Karpas-422 (cell line): ENCODE data around the gene TCFL5. TPM values are rescaled to one million over a fixed set of nuclear protein-coding genes. Genes with fewer than 3 reads are reported as not detected.
"Not testable (repeated sequence)": the region's sequence is repeated elsewhere in the genome, so short reads cannot be mapped to it uniquely, and the experiment has no call there.

Experiments
- DNase-seq: peaks from one replicate; pipeline ENCODE4 v3.0.0-alpha.2; 2015
- H2AFZ ChIP-seq: fragments of 200-600 bp; sonication (generic); 2 replicates; pipeline ENCODE4 v1.6.1; 2014; ENCODE audit warnings: antibody characterized with exemption, low read length, mixed read lengths
- H3K27ac ChIP-seq: fragments of 200-600 bp; sonication (generic); 2 replicates; pipeline ENCODE4 v1.5.1; 2014; ENCODE audit warnings: mild to moderate bottlenecking, low read length, moderate library complexity
- H3K27me3 ChIP-seq: fragments of 200-600 bp; sonication (generic); 2 replicates; pipeline ENCODE4 v1.6.1; 2014; ENCODE audit warnings: low read length, mixed read lengths
- H3K36me3 ChIP-seq: fragments of 200-600 bp; sonication (generic); 2 replicates; pipeline ENCODE4 v1.6.1; 2014; ENCODE audit warnings: low read length, mixed read lengths; ENCODE audit not compliant: insufficient read depth
- H3K4me1 ChIP-seq: fragments of 200-600 bp; sonication (generic); 2 replicates; pipeline ENCODE4 v1.6.1; 2014; ENCODE audit warnings: mild to moderate bottlenecking, low read length, mixed read lengths
- H3K4me2 ChIP-seq: fragments of 200-600 bp; sonication (generic); 2 replicates; pipeline ENCODE4 v1.6.1; 2014; ENCODE audit warnings: low read length, low read depth, mild to moderate bottlenecking; ENCODE audit not compliant: poor library complexity, severe bottlenecking
- H3K4me3 ChIP-seq: fragments of 200-600 bp; sonication (generic); 2 replicates; pipeline ENCODE4 v1.5.1; 2014; ENCODE audit warnings: mild to moderate bottlenecking, antibody characterized with exemption, low read length, mixed read lengths
- H3K79me2 ChIP-seq: fragments of 200-600 bp; sonication (generic); 2 replicates; pipeline ENCODE4 v1.6.1; 2014; ENCODE audit warnings: mild to moderate bottlenecking, low read length, mixed read lengths
- H3K9ac ChIP-seq: fragments of 200-600 bp; sonication (generic); 2 replicates; pipeline ENCODE4 v1.6.0; 2014; ENCODE audit warnings: low read length
- H3K9me2 ChIP-seq: fragments of 200-600 bp; sonication (generic), shearing (Covaris generic); replicated peaks from 2 replicates; pipeline ENCODE4 v1.6.0; 2014; ENCODE audit warnings: mild to moderate bottlenecking, low read length, moderate library complexity; ENCODE audit not compliant: insufficient read depth
- H3K9me3 ChIP-seq: fragments of 300-700, 200-600 bp; sonication (generic); 2 replicates; pipeline ENCODE4 v1.6.1; 2014; ENCODE audit warnings: low read length, mixed read lengths
- H4K20me1 ChIP-seq: fragments of 200-600 bp; sonication (generic); 2 replicates; pipeline ENCODE4 v1.6.1; 2014; ENCODE audit warnings: mild to moderate bottlenecking, antibody characterized with exemption, low read length, low read depth; ENCODE audit not compliant: insufficient read depth
- total RNA-seq: library from RNA; depleted of rRNA; stranded (reverse); fragments of >200 nt; shearing (Covaris generic); gene quantifications from 2 replicates; pipeline ENCODE4 v1.2.3, GENCODE V29; 2014; ENCODE audit warnings: low replicate concordance

The TCFL5 gene
- total RNA-seq, 1 experiment from 2014 or later, result 11.5 TPM

- Histone ChIP-seq H3K9me2 (no peaks in the 10 kb centered on the region), H3K4me3 (no peak overlapping the region), H3K4me2 (no peak overlapping the region), H3K4me1 (peaks cover 13% of the 10 kb centered on the region), H3K36me3 (peaks cover 11% of the 10 kb centered on the region; the same call in 1 of the 2 replicates), H2AFZ (no peak overlapping the region), H3K79me2 (peaks cover 24% of the 10 kb centered on the region), H3K27me3 (no peaks in the 10 kb centered on the region), H4K20me1 (no peaks in the 10 kb centered on the region), H3K27ac (no peak overlapping the region), H3K9ac (no peak overlapping the region), H3K9me3 (no peaks in the 10 kb centered on the region)
- DNase-seq, result no peak
Measured at GRCh38 chr20:62858058-62858830, 3.4 kb downstream of the TCFL5 start.

GRCh38 chr20:62856931-62857619 is 4.5 kb downstream of the TCFL5 start:
- Histone ChIP-seq H3K36me3 (peaks cover 16% of the 10 kb centered on the region; the same call in 1 of the 2 replicates), H3K79me2 (peaks cover 24% of the 10 kb centered on the region), H3K4me3 (no peak overlapping the region), H2AFZ (no peak overlapping the region), H3K9ac (no peak overlapping the region), H3K27me3 (no peaks in the 10 kb centered on the region), H3K27ac (no peak overlapping the region), H3K4me2 (no peak overlapping the region), H4K20me1 (no peaks in the 10 kb centered on the region), H3K4me1 (peaks cover 12% of the 10 kb centered on the region), H3K9me2 (no peaks in the 10 kb centered on the region), H3K9me3 (no peaks in the 10 kb centered on the region)
- no peak for DNase-seq

- H3K4me3 ChIP-seq, result no peak overlapping the region
- no peaks in the 10 kb centered on the region for H3K9me2 ChIP-seq
- no peaks in the 10 kb centered on the region for H3K27me3 ChIP-seq
- H3K4me2 ChIP-seq, result no peak overlapping the region
- H3K4me1 ChIP-seq, result peaks cover 4% of the 10 kb centered on the region
- no peak overlapping the region for H3K9ac ChIP-seq
- H2AFZ ChIP-seq, result no peak overlapping the region
- no peak overlapping the region for H3K27ac ChIP-seq
- no peak for DNase-seq
- no peaks in the 10 kb centered on the region for H4K20me1 ChIP-seq
- peaks cover 19% of the 10 kb centered on the region for H3K79me2 ChIP-seq
- peaks cover 16% of the 10 kb centered on the region; the same call in 1 of the 2 replicates for H3K36me3 ChIP-seq
- no peaks in the 10 kb centered on the region for H3K9me3 ChIP-seq
Measured at GRCh38 chr20:62855120-62855519, 6.5 kb downstream of the TCFL5 start.

- Histone ChIP-seq H3K9me3 (no peaks in the 10 kb centered on the region), H3K4me2 (no peak overlapping the region)
- no peak for DNase-seq
Measured at GRCh38 chr20:62854121-62854520, 7.5 kb downstream of the TCFL5 start.

GRCh38 chr20:62853304-62853703 is 8.3 kb downstream of the TCFL5 start:
- not testable (repeated sequence) for DNase-seq, H3K9me3 ChIP-seq, H4K20me1 ChIP-seq, H2AFZ ChIP-seq, H3K27me3 ChIP-seq, H3K4me2 ChIP-seq, H3K4me3 ChIP-seq, H3K79me2 ChIP-seq, H3K27ac ChIP-seq, H3K9ac ChIP-seq, H3K4me1 ChIP-seq, H3K9me2 ChIP-seq
- H3K36me3 ChIP-seq, result peaks cover 16% of the 10 kb centered on the region; the same call in 1 of the 2 replicates

More at GRCh38 chr20:62854121-62854520, 7.5 kb downstream of the TCFL5 start:
- Histone ChIP-seq H3K36me3 (peaks cover 16% of the 10 kb centered on the region; the same call in 1 of the 2 replicates), H3K4me3 (no peak overlapping the region), H3K27ac (no peak overlapping the region), H3K79me2 (peaks cover 10% of the 10 kb centered on the region), H4K20me1 (no peaks in the 10 kb centered on the region), H3K4me1 (no peaks in the 10 kb centered on the region), H3K9ac (no peak overlapping the region), H2AFZ (no peak overlapping the region), H3K9me2 (no peaks in the 10 kb centered on the region), H3K27me3 (no peaks in the 10 kb centered on the region)

GRCh38 chr20:62852841-62853240 is 8.8 kb downstream of the TCFL5 start:
- H3K4me1 ChIP-seq, result peaks cover under 1% of the 10 kb centered on the region
- no peak overlapping the region for H3K27ac ChIP-seq
- H3K9me2 ChIP-seq, result no peaks in the 10 kb centered on the region
- no peaks in the 10 kb centered on the region for H3K9me3 ChIP-seq
- H3K79me2 ChIP-seq, result no peaks in the 10 kb centered on the region; the same call in 1 of the 2 replicates
- no peak overlapping the region for H3K4me3 ChIP-seq
- H3K9ac ChIP-seq, result no peak overlapping the region
- no peaks in the 10 kb centered on the region for H4K20me1 ChIP-seq
- no peak overlapping the region for H2AFZ ChIP-seq
- no peak for DNase-seq
- no peaks in the 10 kb centered on the region for H3K27me3 ChIP-seq
- peaks cover 16% of the 10 kb centered on the region; the same call in 1 of the 2 replicates for H3K36me3 ChIP-seq
- no peak overlapping the region for H3K4me2 ChIP-seq

- no peak overlapping the region for H2AFZ ChIP-seq
- no peak overlapping the region for H3K9ac ChIP-seq
- no peak overlapping the region for H3K4me2 ChIP-seq
- DNase-seq, result no peak
- H3K4me3 ChIP-seq, result no peak overlapping the region
- no peaks in the 10 kb centered on the region; the same call in 1 of the 2 replicates for H3K79me2 ChIP-seq
- no peaks in the 10 kb centered on the region for H4K20me1 ChIP-seq
- H3K9me2 ChIP-seq, result no peaks in the 10 kb centered on the region
- H3K36me3 ChIP-seq, result peaks cover 14% of the 10 kb centered on the region; the same call in 1 of the 2 replicates
- H3K4me1 ChIP-seq, result peaks cover 7% of the 10 kb centered on the region
- no peak overlapping the region for H3K27ac ChIP-seq
- H3K9me3 ChIP-seq, result no peaks in the 10 kb centered on the region
- H3K27me3 ChIP-seq, result no peaks in the 10 kb centered on the region
Measured at GRCh38 chr20:62852196-62852595, 9.4 kb downstream of the TCFL5 start.

- DNase-seq, result no peak
- no peaks in the 10 kb centered on the region; the same call in 1 of the 2 replicates for H3K79me2 ChIP-seq
- no peak overlapping the region for H2AFZ ChIP-seq
- H3K4me2 ChIP-seq, result no peak overlapping the region
- no peak overlapping the region for H3K4me3 ChIP-seq
- H3K9me3 ChIP-seq, result no peaks in the 10 kb centered on the region
- no peak overlapping the region for H3K9ac ChIP-seq
- H3K27ac ChIP-seq, result no peak overlapping the region
- H3K36me3 ChIP-seq, result peaks cover 18% of the 10 kb centered on the region
- H3K27me3 ChIP-seq, result no peaks in the 10 kb centered on the region
- no peaks in the 10 kb centered on the region for H3K9me2 ChIP-seq
- no peaks in the 10 kb centered on the region for H4K20me1 ChIP-seq
- peaks cover 9% of the 10 kb centered on the region for H3K4me1 ChIP-seq
Measured at GRCh38 chr20:62850333-62850974, 11.2 kb downstream of the TCFL5 start.
